ENCODE data around the gene ARRDC5.
A peak's percentile ranks its signal among the peaks of the same experiment; 100 is the strongest.

ARRDC5 gene

GRCh38 chr19:4916292-4917082 lies 13.8 kb upstream of the ARRDC5 start:
- Histone ChIP-seq H3K36me3 (peaks cover 58% of the 10 kb centered on the region), H3K4me1 (peaks cover 2% of the 10 kb centered on the region), H3K4me3 (ENCODE audit: low read depth, low read length) (no peak overlapping the region), H3K27me3 (no peaks in the 10 kb centered on the region), H3K9me3 (no peaks in the 10 kb centered on the region)
- TF ChIP-seq CTCF (IDR thresholded peaks at IDR 0.05; ENCODE audit: low read depth, low read length), result no peak
- no peak for DNase-seq

- H3K4me3 ChIP-seq (ENCODE audit: low read depth, low read length), result no peak overlapping the region
- H3K4me1 ChIP-seq, result peaks cover 4% of the 10 kb centered on the region
These were observed 12.2 kb upstream of the ARRDC5 start for GRCh38 chr19:4914736-4915501.

GRCh38 chr19:4913996-4914735 lies 11.5 kb upstream of the ARRDC5 start:
- Histone ChIP-seq H3K4me1 (peaks cover 4% of the 10 kb centered on the region), H3K4me3 (ENCODE audit: low read depth, low read length) (no peak overlapping the region), H3K36me3 (peaks cover 48% of the 10 kb centered on the region), H3K9me3 (no peaks in the 10 kb centered on the region), H3K27me3 (no peaks in the 10 kb centered on the region)
- DNase-seq, result no peak
- no peak for TF ChIP-seq CTCF (IDR thresholded peaks at IDR 0.05; ENCODE audit: low read depth, low read length)

More at GRCh38 chr19:4914736-4915501, 12.2 kb upstream of the ARRDC5 start:
- Histone ChIP-seq H3K36me3 (peaks cover 52% of the 10 kb centered on the region), H3K9me3 (no peaks in the 10 kb centered on the region), H3K27me3 (no peaks in the 10 kb centered on the region)
- no peak for TF ChIP-seq CTCF (IDR thresholded peaks at IDR 0.05; ENCODE audit: low read depth, low read length)
- peak; percentile 50 for DNase-seq

DNA sequence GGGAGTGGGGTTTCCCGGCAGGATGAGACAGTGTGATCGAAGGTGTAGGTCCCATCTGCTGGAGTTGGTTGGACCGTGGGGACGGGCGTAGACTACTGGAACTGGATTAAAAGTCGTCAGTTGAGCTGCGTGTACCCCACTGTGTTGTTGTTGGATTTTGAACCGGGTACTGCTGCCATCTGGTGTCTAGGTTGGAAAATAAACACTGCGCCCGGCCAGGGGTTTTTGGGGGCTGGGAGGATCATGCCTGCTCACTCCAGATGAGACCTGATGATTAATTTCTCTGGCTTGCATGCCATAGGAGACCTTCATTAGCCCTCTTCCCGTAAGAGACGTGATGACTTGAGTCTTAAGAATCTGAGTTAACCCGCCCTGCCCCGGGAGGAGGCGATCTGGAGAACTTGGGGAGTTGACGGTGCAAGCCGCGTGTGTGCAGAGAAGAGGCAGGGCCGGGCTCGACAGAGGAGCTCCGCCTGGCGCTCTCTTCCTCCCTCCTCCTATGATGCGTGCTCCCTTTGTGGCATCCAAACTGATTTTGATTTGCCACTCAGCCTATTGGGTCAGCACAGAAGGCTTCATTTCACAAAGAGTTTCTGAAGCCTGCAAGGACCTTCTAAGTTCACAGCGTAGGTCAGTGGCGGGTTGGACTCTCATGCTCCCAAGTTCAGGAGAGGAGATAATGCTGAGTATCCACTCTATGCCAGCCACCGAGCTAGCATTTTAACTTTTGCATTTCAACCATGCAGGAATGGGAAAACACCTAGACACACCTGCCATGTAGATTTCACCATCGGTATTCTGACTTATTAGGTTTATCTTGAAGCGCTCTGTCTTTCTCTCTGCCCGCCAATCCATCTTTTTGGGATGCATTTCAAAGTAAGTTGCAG lies 9.3 kb upstream of the ARRDC5 start:
- Histone ChIP-seq H3K27me3 (no peaks in the 10 kb centered on the region), H3K4me1 (peaks cover 4% of the 10 kb centered on the region), H3K4me3 (ENCODE audit: low read depth, low read length) (peak overlapping the region; percentile 57), H3K36me3 (peaks cover 48% of the 10 kb centered on the region), H3K9me3 (no peaks in the 10 kb centered on the region)
- peak; percentile 71 for DNase-seq
- peak; percentile 70 for TF ChIP-seq CTCF (IDR thresholded peaks at IDR 0.05; ENCODE audit: low read depth, low read length)

DNA sequence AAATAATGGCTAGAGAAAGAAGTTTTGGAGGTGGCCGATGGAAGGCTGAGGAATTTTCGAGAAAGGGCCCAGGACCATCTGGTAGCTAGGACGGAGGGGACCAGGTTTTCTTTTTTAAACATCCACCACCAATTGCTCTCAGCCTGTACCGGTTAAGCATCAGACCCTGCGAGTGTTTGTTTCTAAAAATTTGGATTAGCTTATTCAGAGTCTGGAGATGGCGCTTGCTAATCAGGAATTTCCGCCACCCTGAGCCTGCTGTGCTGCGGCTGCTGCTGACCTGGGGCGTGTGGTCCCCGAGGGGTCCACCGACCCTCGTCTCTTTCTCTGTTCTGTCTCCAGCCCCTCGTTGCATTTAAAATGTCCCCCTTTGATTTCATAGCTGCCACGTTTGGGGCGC lies 8.6 kb upstream of the ARRDC5 start:
- H3K27me3 ChIP-seq, result no peaks in the 10 kb centered on the region
- H3K4me1 ChIP-seq, result peaks cover 4% of the 10 kb centered on the region
- H3K4me3 ChIP-seq (ENCODE audit: low read depth, low read length), result peak overlapping the region; percentile 57
- peaks cover 44% of the 10 kb centered on the region for H3K36me3 ChIP-seq
- no peaks in the 10 kb centered on the region for H3K9me3 ChIP-seq
- no peak for TF ChIP-seq CTCF (IDR thresholded peaks at IDR 0.05; ENCODE audit: low read depth, low read length)
- no peak for DNase-seq
